SKM-1 treated with dmso at 0.1 percent for 144 hours (cell line): Measurements from ENCODE around the gene KCTD17.
"Not testable (repeated sequence)": the region's sequence is repeated elsewhere in the genome, so short reads cannot be mapped to it uniquely, and the experiment has no call there.

Source experiments
- DNase-seq: peaks from one replicate; lab custom pipeline; 2025; ENCODE audit not compliant: unreplicated experiment; lab: John Stamatoyannopoulos, UW

KCTD17 gene

GRCh38 chr22:37060801-37061610, 9.5 kb downstream of the KCTD17 start:
- no peak for DNase-seq

DNA sequence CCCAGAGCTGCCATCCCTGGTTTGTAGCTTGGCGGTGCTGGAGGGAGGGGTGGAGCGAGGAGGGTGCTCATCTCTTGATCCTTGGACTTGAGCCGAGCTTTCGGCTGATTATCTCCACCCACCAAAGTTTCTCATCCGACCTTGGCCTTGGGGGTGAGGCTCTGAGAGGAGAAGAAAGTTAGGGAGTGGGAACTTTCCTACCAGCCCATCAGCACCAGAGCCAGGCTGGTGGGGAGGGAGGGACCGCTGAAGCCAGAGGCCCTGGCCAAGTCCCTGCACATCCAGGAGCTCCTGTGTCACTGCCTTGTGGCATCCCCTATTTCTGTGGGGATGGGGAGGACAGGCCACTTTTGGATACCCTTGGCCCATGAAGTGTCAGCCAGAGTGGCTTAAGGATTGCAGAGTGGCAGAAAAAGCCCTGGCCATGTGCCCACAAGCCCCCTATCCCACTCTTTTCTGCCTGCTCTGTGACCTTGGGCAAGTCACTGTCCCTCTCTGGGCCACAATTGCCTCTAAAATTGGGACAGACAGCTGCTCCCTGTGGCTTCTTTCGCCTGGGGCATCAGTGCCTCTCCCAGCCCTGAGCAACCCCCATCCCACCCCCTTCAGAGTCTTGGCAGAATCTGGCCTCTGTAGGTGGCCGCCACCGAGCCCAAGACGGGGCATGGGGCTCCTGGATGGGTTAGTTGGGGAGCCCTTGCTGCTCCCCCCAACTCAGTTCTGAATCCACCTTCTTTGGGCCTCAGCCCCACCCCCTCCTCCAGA, 10.3 kb downstream of the KCTD17 start:
- no peak for DNase-seq

- DNase-seq, result no peak
Observed at GRCh38 chr22:37062376-37062675, 10.8 kb downstream of the KCTD17 start.

DNA sequence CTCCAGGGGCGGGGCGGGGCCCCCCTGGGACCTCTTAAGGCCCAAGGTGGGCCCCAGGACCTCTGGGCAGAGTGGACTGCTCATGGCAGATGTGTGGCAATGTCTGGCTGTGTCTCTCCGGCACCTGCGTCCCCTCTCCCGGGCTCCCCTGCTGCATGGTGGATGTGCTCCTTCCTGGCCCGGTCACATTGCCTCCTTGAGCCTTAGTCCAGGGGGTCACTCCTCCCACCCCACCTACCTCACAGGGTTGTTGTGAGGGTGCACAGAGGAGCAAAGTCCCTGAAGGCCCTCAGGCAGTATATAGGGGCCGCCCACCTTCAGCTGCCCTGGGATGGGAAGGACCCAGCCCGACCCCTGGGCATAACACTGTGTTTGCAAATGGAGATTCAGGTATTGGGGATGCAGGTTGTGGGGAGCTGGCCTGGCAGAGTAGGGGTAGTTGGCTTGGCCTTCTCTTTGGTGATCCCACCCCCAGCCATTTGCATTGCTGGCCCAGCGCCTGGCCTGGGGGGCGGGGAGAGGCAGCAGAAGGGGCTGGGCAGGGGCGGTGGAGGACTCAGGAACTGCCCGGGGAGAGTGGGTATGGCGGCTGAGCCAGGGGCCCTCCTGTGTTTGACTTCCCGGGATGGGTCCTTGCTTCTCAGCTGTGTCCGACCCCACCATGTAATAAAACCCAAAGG, 11.3 kb downstream of the KCTD17 start:
- DNase-seq, result no peak

DNA sequence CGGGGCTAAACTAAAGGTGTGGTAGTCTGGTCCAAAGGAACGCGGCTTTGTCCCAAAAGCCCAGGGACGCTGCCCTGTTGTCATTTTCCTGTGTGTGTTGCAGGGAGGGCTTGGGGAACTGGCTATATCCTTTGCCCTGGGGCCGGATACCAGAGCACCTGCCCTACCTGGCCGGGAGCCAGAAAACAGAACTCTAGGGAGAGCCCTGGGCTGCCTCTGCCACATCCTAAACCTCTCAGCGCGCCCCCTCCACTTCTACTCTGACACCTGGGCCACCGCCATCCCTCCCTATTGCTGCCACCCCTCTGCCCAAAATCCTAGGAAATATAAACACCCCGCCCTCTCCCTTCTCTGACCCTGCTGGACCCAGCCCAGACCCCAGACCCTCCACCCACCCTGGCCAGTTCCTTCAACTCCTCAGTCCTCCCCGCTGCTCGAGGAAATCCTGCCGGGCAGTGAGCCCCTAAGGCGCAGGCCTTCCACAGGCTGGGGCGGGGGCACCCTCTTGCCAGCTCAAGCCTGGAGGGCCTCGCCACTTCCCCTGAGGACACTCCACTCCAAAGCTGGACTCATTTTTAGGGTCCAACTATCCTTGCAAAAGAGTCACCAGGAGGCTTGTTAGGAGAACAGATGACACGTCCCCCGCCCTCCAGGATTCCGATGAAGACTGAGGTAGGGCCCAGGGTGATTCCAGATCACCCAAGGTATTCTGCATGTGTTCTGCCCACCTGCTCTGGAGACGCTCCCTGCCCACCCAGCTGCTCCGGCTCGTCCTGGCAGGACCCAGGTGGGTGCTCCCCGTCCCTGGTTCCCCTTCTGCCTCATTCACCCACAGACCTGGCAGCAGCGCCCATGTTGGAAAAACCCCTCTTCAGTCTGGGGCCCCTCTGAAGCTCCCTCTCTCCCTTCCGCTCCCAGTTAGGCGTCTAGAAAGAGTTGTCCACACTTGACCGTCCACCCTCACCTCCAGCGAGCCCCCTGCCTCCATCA, 12.2 kb downstream of the KCTD17 start:
- no peak for DNase-seq

DNA sequence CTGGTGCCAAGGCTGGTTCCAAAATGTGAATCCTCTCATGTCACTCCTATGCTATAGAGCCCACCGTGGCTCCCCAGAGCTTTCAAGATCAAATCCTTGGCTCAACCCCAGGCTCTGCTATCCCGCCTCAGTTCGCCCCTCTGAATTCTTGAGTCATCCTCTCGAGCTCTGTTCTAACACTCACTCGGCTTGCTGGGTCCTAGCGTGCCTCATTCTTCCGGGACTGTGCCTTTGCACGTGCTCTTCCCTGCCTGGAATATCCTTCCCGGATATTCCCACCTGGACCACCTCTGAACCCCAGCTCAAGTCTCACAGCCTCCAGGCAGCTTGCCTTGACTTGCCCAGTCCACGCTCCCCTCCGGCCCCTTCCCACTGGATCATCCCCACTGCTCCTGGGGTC, 13.0 kb downstream of the KCTD17 start:
- no peak for DNase-seq

GRCh38 chr22:37065180-37065579, 13.6 kb downstream of the KCTD17 start:
- DNase-seq, result no peak

DNA sequence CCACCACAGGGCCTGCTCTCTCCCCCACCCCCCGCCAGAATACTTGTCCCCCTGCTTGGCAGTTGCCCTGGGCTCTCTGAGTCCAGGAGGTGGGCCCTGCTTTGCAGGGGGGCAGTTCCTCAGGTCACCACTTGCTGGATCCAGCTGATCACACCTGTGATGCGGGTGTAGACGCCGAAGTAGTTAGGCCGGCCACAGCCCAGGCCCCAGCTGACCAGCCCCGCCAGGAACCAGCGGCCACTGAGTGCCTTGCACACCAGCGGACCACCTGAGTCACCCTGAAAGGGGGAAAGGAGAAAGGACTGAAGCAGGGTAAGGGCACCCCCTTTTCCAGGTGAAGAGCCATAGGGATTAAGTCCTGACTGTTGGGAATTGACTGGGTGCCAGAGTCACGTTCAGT, 14.4 kb downstream of the KCTD17 start:
- no peak for DNase-seq

DNA sequence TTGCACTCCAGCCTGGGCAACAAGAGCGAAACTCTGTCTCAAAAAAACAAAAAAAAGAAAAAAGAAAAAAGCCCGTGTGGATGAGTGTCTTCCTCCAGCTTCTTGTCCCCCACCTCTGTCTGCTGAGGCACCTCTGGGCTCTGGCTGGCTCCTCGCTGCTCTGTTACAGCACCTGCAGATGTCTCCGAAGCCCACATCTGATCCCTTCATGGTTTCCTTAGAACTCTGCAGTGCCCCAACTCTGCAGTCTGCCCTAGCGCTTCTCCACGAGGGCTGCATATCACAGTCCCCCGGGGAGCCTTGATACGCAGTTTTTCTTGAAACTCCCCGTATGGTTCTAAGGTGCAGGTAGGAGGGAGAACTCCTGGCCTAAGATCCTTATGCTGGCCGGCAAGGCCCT, 15.9 kb downstream of the KCTD17 start:
- DNase-seq, result no peak

DNA sequence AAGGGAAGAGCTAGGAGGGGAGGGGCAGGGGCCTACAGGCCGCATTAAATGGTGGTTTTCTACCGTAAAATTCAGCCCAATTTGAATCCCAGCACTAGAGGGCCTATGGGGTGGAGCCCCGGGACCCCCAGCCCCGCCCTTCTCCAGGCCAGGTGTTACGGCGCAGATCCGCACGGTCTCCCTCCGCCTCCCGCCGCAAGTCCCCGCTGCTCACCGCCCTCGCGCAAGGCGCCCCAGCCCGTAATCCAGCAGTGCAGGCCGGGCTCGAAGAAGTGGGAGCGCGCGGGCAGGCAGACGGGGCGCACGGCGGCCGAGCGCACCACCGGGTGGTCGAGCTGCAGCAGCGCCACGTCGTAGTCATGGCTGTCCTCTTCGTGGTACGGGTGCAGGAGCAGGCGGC, 17.3 kb downstream of the KCTD17 start:
- no peak for DNase-seq

GRCh38 chr22:37069319-37069718, 17.8 kb downstream of the KCTD17 start:
- DNase-seq, result no peak

- DNase-seq, result no peak
Observed at GRCh38 chr22:37069719-37070118, 18.2 kb downstream of the KCTD17 start.

- DNase-seq, result no peak
Observed at GRCh38 chr22:37070334-37070733, 18.8 kb downstream of the KCTD17 start.

DNA sequence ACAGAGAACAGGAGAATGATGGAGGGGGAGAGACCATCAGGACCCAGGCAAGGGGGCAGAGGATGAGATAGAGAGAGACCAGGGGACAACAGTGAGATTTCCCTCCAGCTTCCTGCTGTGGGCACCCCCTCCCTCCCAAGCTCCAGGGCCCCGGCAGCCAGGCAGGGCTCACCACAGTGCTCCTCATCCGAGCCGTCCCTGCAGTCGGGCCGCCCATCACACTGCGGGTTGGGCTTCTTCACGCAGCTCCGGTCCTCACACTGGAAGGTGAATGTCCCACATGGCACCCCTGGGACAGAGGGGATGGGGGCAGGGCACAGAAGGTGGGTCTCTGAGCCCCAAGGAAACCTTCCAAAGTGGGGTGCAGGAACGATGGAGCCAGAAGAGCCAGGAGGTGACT, 19.2 kb downstream of the KCTD17 start:
- DNase-seq, result no peak

DNA sequence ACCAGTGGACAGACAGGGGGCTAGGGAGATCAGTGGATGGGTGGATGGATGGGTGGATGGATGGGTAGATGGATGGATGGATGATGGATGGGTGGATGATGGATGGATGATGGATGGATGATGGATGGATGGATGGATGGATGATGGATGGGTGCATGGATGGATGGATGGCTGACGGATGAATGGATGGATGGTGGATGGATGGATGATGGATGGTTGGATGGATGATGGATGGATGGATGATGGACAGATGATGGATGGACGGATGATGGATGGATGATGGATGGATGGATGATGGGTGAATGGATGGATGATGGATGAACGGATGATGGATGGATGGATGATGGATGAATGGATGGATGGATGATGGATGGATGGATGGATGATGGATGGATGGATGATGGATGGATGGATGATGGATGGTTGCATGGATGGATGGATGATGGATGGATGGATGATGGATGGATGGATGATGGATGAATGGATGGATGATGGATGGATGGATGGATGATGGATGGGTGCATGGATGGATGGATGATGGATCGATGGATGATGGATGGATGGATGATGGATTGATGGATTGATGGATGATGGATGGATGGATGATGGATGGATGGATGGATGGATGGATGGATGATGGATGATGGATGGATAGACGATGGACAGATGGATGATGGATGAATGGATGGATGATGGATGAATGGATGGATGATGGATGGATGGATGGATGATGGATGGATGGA, 20.5 kb downstream of the KCTD17 start:
- not testable (repeated sequence) for DNase-seq

DNA sequence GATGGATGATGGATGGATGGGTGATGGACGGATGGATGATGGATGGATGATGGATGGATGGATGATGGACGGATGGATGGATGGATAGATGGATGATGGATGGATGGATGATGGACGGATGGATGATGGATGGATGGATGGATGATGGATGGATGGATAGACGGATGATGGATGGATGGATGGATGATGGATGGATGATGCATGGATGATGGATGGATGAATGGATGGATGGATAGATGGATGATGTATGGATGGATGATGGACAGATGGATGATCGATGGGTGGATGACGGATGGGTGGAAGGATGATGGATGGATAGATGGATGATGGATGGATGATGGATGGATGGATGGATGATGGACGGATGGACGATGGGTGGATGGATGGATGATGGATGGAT, 21.1 kb downstream of the KCTD17 start:
- DNase-seq, result no peak

DNA sequence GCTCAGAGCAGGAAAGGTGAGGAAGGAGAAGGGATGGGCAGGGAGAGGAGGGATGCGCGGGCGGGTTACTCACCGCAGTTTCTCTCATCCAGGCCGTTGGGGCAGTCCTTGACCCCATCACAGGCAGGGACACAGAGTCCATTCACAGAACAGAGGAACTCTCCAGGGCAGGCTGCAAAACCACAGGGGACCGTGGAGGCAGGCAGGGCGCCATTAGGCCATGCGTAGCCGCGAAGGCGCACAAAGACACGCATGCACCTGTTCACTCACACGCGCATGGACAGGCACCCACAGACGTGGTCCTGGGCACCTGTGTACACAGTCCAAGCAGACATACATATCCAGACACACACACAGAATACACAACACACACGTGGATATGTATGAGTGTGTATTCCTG, 23.0 kb downstream of the KCTD17 start:
- DNase-seq, result no peak

- no peak for DNase-seq
Observed at GRCh38 chr22:37075046-37075445, 23.5 kb downstream of the KCTD17 start.

- no peak for DNase-seq
Observed at GRCh38 chr22:37075822-37076433, 24.4 kb downstream of the KCTD17 start.
